GM12878 (cell line): Measurements from ENCODE around the gene UFSP2. TPM values are rescaled to one million over a fixed set of nuclear protein-coding genes. Genes with fewer than 3 reads are reported as not detected.

Experiments
- CREM ChIP-seq: IDR thresholded peaks from 2 replicates; pipeline ENCODE4 v1.6.1; 2014; ENCODE audit warnings: antibody characterized with exemption, low read depth
- E2F8 ChIP-seq: fragments of 450-650 bp; IDR thresholded peaks from 2 replicates; pipeline ENCODE4 v1.6.1; 2018; ENCODE audit warnings: mild to moderate bottlenecking, low read depth, moderate library complexity; ENCODE audit not compliant: partially characterized antibody
- IRF4 ChIP-seq: IDR thresholded peaks from 2 replicates; pipeline ENCODE4 v1.6.1; 2011; ENCODE audit warnings: low read depth, low read length
- PBX3 ChIP-seq: IDR thresholded peaks from 2 replicates; pipeline ENCODE4 v1.6.1; 2011; ENCODE audit warnings: mild to moderate bottlenecking, low read depth, low read length, moderate library complexity; ENCODE audit not compliant: insufficient replicate concordance
- SKIL ChIP-seq: fragments of 450-650 bp; IDR thresholded peaks from 2 replicates; pipeline ENCODE4 v1.6.1; 2017; ENCODE audit warnings: mild to moderate bottlenecking, low read depth, inconsistent platforms; ENCODE audit not compliant: poor library complexity, severe bottlenecking
- TCF7 ChIP-seq: IDR thresholded peaks from 2 replicates; pipeline ENCODE4 v1.6.1; 2014; ENCODE audit warnings: antibody characterized with exemption, borderline replicate concordance
- WRNIP1 ChIP-seq: IDR thresholded peaks from 2 replicates; pipeline ENCODE4 v1.6.1; 2011; ENCODE audit warnings: low read depth, low read length, improper control_type of control experiment, borderline replicate concordance
- polyA plus RNA-seq, 11 experiments: library from polyadenylated mRNA; depleted of rRNA in 4 of 11; unstranded in 6 of 11; stranded (reverse) in 5 of 11; fragments of >200 nt; fragmentation: Nextera tagmentation in 4 of 11; fragmentation: Illumina TruSeq in 1 of 11; extraction: Ambion mirVana in 4 of 11; extraction: Trizol in 1 of 11; gene quantifications; 1 replicate in 1 of 11; 2 replicates in 10 of 11; pipeline versions ENCODE4 v1.2.1 to v1.2.3, GENCODE V29; 2011 to 2016; ENCODE audit warnings: inconsistent platforms in 2 of 11, missing spikeins in 2 of 11, low read depth in 1 of 11
- total RNA-seq, 4 experiments: library from RNA; depleted of rRNA in 3 of 4; stranded (reverse); fragments of >200 nt in 3 of 4; fragmentation: Illumina TruSeq in 1 of 4; extraction: Trizol in 1 of 4; gene quantifications; 2 replicates each; pipeline versions ENCODE4 v1.2.1 to v1.2.3, GENCODE V29; 2013 to 2021

The UFSP2 gene
- total and polyA plus RNA-seq, 10 of the 15 experiments (the other 5 are each of a cell fraction or from before 2014, with no cell fraction given): 25.4 to 53.1 (median 37.7) TPM

- TF ChIP-seq PBX3 (peak; percentile 79), IRF4 (no peak), E2F8 (peak; percentile 77), SKIL (peak; percentile 94), TCF7 (no peak), WRNIP1 (no peak), CREM (peak; percentile 99)
Measured at GRCh38 chr4:185425647-185426352, at the start of gene UFSP2 (continued).
